Activated T-helper 2 cell treated with anti-CD3 and anti-CD28 coated beads, Interferon-gamma antibody, Interleukin-2, Interleukin-4, amounts not matched to agents 10 μg/mL and 5 μg/mL and 100 μg/mL, durations not matched to agents 14 hours and 24 hours and 36 hours (primary cell): ENCODE results near the gene RAPGEF3. TPM values are rescaled to one million over a fixed set of nuclear protein-coding genes. Genes with fewer than 3 reads are reported as not detected.

Experiments
- DNase-seq: peaks from one replicate; pipeline ENCODE4 v3.0.0; 2021; ENCODE audit warnings: low spot score
- H3K27ac Mint-ChIP-seq: one replicate; pipeline ENCODE4 v1.8.0; 2021; ENCODE audit warnings: mixed read lengths
- H3K27me3 Mint-ChIP-seq: one replicate; pipeline ENCODE4 v1.8.0; 2021; ENCODE audit warnings: low read depth, mixed read lengths
- H3K36me3 Mint-ChIP-seq: one replicate; pipeline ENCODE4 v1.8.0; 2021; ENCODE audit warnings: low read depth, mixed read lengths
- H3K4me1 Mint-ChIP-seq: one replicate; pipeline ENCODE4 v1.8.0; 2021; ENCODE audit warnings: low read depth, mixed read lengths
- H3K4me3 Mint-ChIP-seq: one replicate; pipeline ENCODE4 v1.8.0; 2021; ENCODE audit warnings: low read depth, mild to moderate bottlenecking, moderate library complexity, mixed read lengths
- H3K9me3 Mint-ChIP-seq: one replicate; pipeline ENCODE4 v1.8.0; 2021; ENCODE audit warnings: mixed read lengths
- intact Hi-C: fragments of 100-400 bp; cut with micrococcal nuclease; formaldehyde crosslinking; loops from one replicate; pipeline ENCODE4 v1.15.1; 2023
- total RNA-seq: library from RNA; stranded (reverse); gene quantifications from 2 replicates; pipeline ENCODE4 v1.2.3, GENCODE V29; 2022

Gene RAPGEF3
- total RNA-seq, 1 donor from 2014 or later: 2.7 TPM

GRCh38 chr12:47736877-47737676, 21.6 kb downstream of the RAPGEF3 start:
- H3K4me1 Mint-ChIP-seq: peaks cover 3% of the 10 kb centered on the region
- no peaks in the 10 kb centered on the region for H3K9me3 Mint-ChIP-seq
- intact Hi-C loops: no loop called here
- no peak overlapping the region for H3K4me3 Mint-ChIP-seq
- no peak for DNase-seq
- H3K27me3 Mint-ChIP-seq: no peaks in the 10 kb centered on the region
- no peaks in the 10 kb centered on the region for H3K36me3 Mint-ChIP-seq
- H3K27ac Mint-ChIP-seq: no peak overlapping the region

GRCh38 chr12:47736216-47736615, 22.5 kb downstream of the RAPGEF3 start:
- peaks cover 1% of the 10 kb centered on the region for H3K4me1 Mint-ChIP-seq
- H3K9me3 Mint-ChIP-seq: no peaks in the 10 kb centered on the region
- H3K4me3 Mint-ChIP-seq: no peak overlapping the region
- no peaks in the 10 kb centered on the region for H3K36me3 Mint-ChIP-seq
- H3K27ac Mint-ChIP-seq: no peak overlapping the region
- no peak for DNase-seq
- intact Hi-C loops: no loop called here
- H3K27me3 Mint-ChIP-seq: no peaks in the 10 kb centered on the region

- H3K27ac Mint-ChIP-seq: no peak overlapping the region
- H3K36me3 Mint-ChIP-seq: no peaks in the 10 kb centered on the region
- H3K9me3 Mint-ChIP-seq: no peaks in the 10 kb centered on the region
- intact Hi-C loops: no loop called here
- no peaks in the 10 kb centered on the region for H3K27me3 Mint-ChIP-seq
- H3K4me1 Mint-ChIP-seq: no peaks in the 10 kb centered on the region
- H3K4me3 Mint-ChIP-seq: no peak overlapping the region
- no peak for DNase-seq
Measured at GRCh38 chr12:47735649-47736048, 23.0 kb downstream of the RAPGEF3 start.

- H3K9me3 Mint-ChIP-seq: no peaks in the 10 kb centered on the region
- intact Hi-C loops: no loop called here
- no peak overlapping the region for H3K4me3 Mint-ChIP-seq
- DNase-seq: no peak
- H3K4me1 Mint-ChIP-seq: no peaks in the 10 kb centered on the region
- H3K27me3 Mint-ChIP-seq: no peaks in the 10 kb centered on the region
- no peaks in the 10 kb centered on the region for H3K36me3 Mint-ChIP-seq
- no peak overlapping the region for H3K27ac Mint-ChIP-seq
Measured at GRCh38 chr12:47734725-47735480, 23.8 kb downstream of the RAPGEF3 start.

- Mint-ChIP-seq H3K4me1 (no peaks in the 10 kb centered on the region), H3K36me3 (no peaks in the 10 kb centered on the region), H3K9me3 (no peaks in the 10 kb centered on the region), H3K27ac (no peak overlapping the region), H3K4me3 (no peak overlapping the region), H3K27me3 (no peaks in the 10 kb centered on the region)
- no peak for DNase-seq
- intact Hi-C loops: no loop called here
Measured at GRCh38 chr12:47733142-47733541, 25.5 kb downstream of the RAPGEF3 start.

- DNase-seq: no peak
- no peaks in the 10 kb centered on the region for H3K36me3 Mint-ChIP-seq
- no peaks in the 10 kb centered on the region for H3K4me1 Mint-ChIP-seq
- no peaks in the 10 kb centered on the region for H3K9me3 Mint-ChIP-seq
- H3K27me3 Mint-ChIP-seq: no peaks in the 10 kb centered on the region
- intact Hi-C loops: no loop called here
- no peak overlapping the region for H3K4me3 Mint-ChIP-seq
- no peak overlapping the region for H3K27ac Mint-ChIP-seq
Measured at GRCh38 chr12:47732504-47732903, 26.2 kb downstream of the RAPGEF3 start.

GRCh38 chr12:47731723-47732122, 27.0 kb downstream of the RAPGEF3 start:
- intact Hi-C loops: no loop called here
- H3K27me3 Mint-ChIP-seq: no peaks in the 10 kb centered on the region
- H3K36me3 Mint-ChIP-seq: no peaks in the 10 kb centered on the region
- no peak overlapping the region for H3K27ac Mint-ChIP-seq
- no peak for DNase-seq
- no peak overlapping the region for H3K4me3 Mint-ChIP-seq
- H3K9me3 Mint-ChIP-seq: no peaks in the 10 kb centered on the region
- H3K4me1 Mint-ChIP-seq: no peaks in the 10 kb centered on the region

GRCh38 chr12:47730341-47730744, 28.3 kb downstream of the RAPGEF3 start:
- Mint-ChIP-seq H3K4me3 (no peak overlapping the region), H3K4me1 (no peaks in the 10 kb centered on the region), H3K27ac (no peak overlapping the region), H3K27me3 (no peaks in the 10 kb centered on the region), H3K9me3 (no peaks in the 10 kb centered on the region), H3K36me3 (no peaks in the 10 kb centered on the region)
- no peak for DNase-seq
- intact Hi-C loops: no loop called here

GRCh38 chr12:47729233-47729632, 29.4 kb downstream of the RAPGEF3 start:
- Mint-ChIP-seq H3K4me3 (no peak overlapping the region), H3K9me3 (no peaks in the 10 kb centered on the region), H3K27me3 (no peaks in the 10 kb centered on the region), H3K27ac (no peak overlapping the region), H3K36me3 (no peaks in the 10 kb centered on the region), H3K4me1 (no peaks in the 10 kb centered on the region)
- intact Hi-C loops: no loop called here
- no peak for DNase-seq

GRCh38 chr12:47725893-47726292, 32.8 kb downstream of the RAPGEF3 start:
- H3K4me1 Mint-ChIP-seq: peaks cover 21% of the 10 kb centered on the region
- H3K36me3 Mint-ChIP-seq: no peaks in the 10 kb centered on the region
- H3K4me3 Mint-ChIP-seq: no peak overlapping the region
- H3K9me3 Mint-ChIP-seq: no peaks in the 10 kb centered on the region
- no peak for DNase-seq
- H3K27me3 Mint-ChIP-seq: no peaks in the 10 kb centered on the region
- H3K27ac Mint-ChIP-seq: no peak overlapping the region
- intact Hi-C loops: no loop called here

GRCh38 chr12:47725091-47725772, 33.4 kb downstream of the RAPGEF3 start, which contains the start of gene ENDOU:
Gene ENDOU (minus strand): TSS chr12:47725490. CDS start chr12:47725413, 77 bp downstream.
- intact Hi-C loops: no loop called here
- H3K4me1 Mint-ChIP-seq: peaks cover 21% of the 10 kb centered on the region
- no peaks in the 10 kb centered on the region for H3K36me3 Mint-ChIP-seq
- no peak for DNase-seq
- H3K27me3 Mint-ChIP-seq: no peaks in the 10 kb centered on the region
- no peak within 1 kb of the TSS for H3K27ac Mint-ChIP-seq
- no peak within 1 kb of the TSS for H3K4me3 Mint-ChIP-seq
- H3K9me3 Mint-ChIP-seq: no peaks in the 10 kb centered on the region

GRCh38 chr12:47722941-47723631, 35.6 kb downstream of the RAPGEF3 start:
- Mint-ChIP-seq H3K9me3 (no peaks in the 10 kb centered on the region), H3K27me3 (no peaks in the 10 kb centered on the region), H3K36me3 (no peaks in the 10 kb centered on the region), H3K4me3 (no peak overlapping the region), H3K4me1 (peaks cover 22% of the 10 kb centered on the region), H3K27ac (no peak overlapping the region)
- intact Hi-C loops: no loop called here
- no peak for DNase-seq
